ENCODE results near the gene C11orf21. TPM values are rescaled to one million over a fixed set of nuclear protein-coding genes. Genes with fewer than 3 reads are reported as not detected.

Gene C11orf21
- total RNA-seq, 1 donor from 2014 or later, result not detected

GRCh38 chr11:2277933-2278523 lies 23.7 kb downstream of the C11orf21 start:
- no peak overlapping the region for H3K9ac ChIP-seq (ENCODE audit: low read length)
- no peaks in the 10 kb centered on the region for H3K9me3 ChIP-seq (ENCODE audit: insufficient read depth, low read depth, low read length)
- H3K4me3 ChIP-seq (ENCODE audit: insufficient read depth, low read depth, low read length), result no peak overlapping the region
- no peaks in the 10 kb centered on the region for H3K79me2 ChIP-seq (ENCODE audit: insufficient read depth, low read length)
- H4K20me1 ChIP-seq (ENCODE audit: insufficient read depth, low read length), result no peaks in the 10 kb centered on the region
- TF ChIP-seq CTCF (IDR thresholded peaks at IDR 0.05; ENCODE audit: insufficient read depth, low read depth, low read length) (no peak), EZH2 (IDR thresholded peaks at IDR 0.05; ENCODE audit: insufficient read depth, low read length) (no peak)
- peaks cover 19% of the 10 kb centered on the region for H3K9me3 Mint-ChIP-seq (ENCODE audit: unreplicated experiment)
- H2AFZ ChIP-seq (ENCODE audit: low read depth, low read length), result no peak overlapping the region
- no peaks in the 10 kb centered on the region for H3K4me1 Mint-ChIP-seq (ENCODE audit: low read depth, unreplicated experiment)
- H3K36me3 ChIP-seq (ENCODE audit: insufficient read depth, low read length), result no peaks in the 10 kb centered on the region
- H3K36me3 Mint-ChIP-seq (ENCODE audit: low read depth, unreplicated experiment), result no peaks in the 10 kb centered on the region
- no peak overlapping the region for H3K27ac ChIP-seq (ENCODE audit: low read depth, low read length)
- no peaks in the 10 kb centered on the region for H3K4me1 ChIP-seq (ENCODE audit: insufficient read depth, low read length)
- no peak overlapping the region for H3K27ac Mint-ChIP-seq (ENCODE audit: unreplicated experiment)
- no peak overlapping the region for H3K4me3 Mint-ChIP-seq (ENCODE audit: unreplicated experiment)
- no peak for DNase-seq (ENCODE audit: low read depth)
- H3K4me2 ChIP-seq (ENCODE audit: low read length), result no peak overlapping the region
- peaks cover 21% of the 10 kb centered on the region for H3K27me3 ChIP-seq (ENCODE audit: insufficient read depth, low read length)
- no peak for FAIRE-seq
- peaks cover 50% of the 10 kb centered on the region for H3K27me3 Mint-ChIP-seq (ENCODE audit: low read depth, unreplicated experiment)

GRCh38 chr11:2277008-2277346 lies 24.7 kb downstream of the C11orf21 start:
- Mint-ChIP-seq H3K27me3 (ENCODE audit: low read depth, unreplicated experiment) (peaks cover 60% of the 10 kb centered on the region), H3K27ac (ENCODE audit: unreplicated experiment) (no peak overlapping the region), H3K36me3 (ENCODE audit: low read depth, unreplicated experiment) (no peaks in the 10 kb centered on the region), H3K4me1 (ENCODE audit: low read depth, unreplicated experiment) (no peaks in the 10 kb centered on the region), H3K9me3 (ENCODE audit: unreplicated experiment) (peaks cover 19% of the 10 kb centered on the region), H3K4me3 (ENCODE audit: unreplicated experiment) (no peak overlapping the region)
- no peak overlapping the region for H3K27ac ChIP-seq (ENCODE audit: low read depth, low read length)
- H3K4me3 ChIP-seq (ENCODE audit: insufficient read depth, low read depth, low read length), result no peak overlapping the region
- no peaks in the 10 kb centered on the region for H3K4me1 ChIP-seq (ENCODE audit: insufficient read depth, low read length)
- H3K79me2 ChIP-seq (ENCODE audit: insufficient read depth, low read length), result no peaks in the 10 kb centered on the region
- H3K4me2 ChIP-seq (ENCODE audit: low read length), result no peak overlapping the region
- peak overlapping the region; percentile 18 for H2AFZ ChIP-seq (ENCODE audit: low read depth, low read length)
- DNase-seq (ENCODE audit: low read depth), result no peak
- TF ChIP-seq CTCF (IDR thresholded peaks at IDR 0.05; ENCODE audit: insufficient read depth, low read depth, low read length) (no peak), EZH2 (IDR thresholded peaks at IDR 0.05; ENCODE audit: insufficient read depth, low read length) (no peak)
- no peak for FAIRE-seq
- H3K27me3 ChIP-seq (ENCODE audit: insufficient read depth, low read length), result peaks cover 29% of the 10 kb centered on the region
- H3K9me3 ChIP-seq (ENCODE audit: insufficient read depth, low read depth, low read length), result no peaks in the 10 kb centered on the region
- no peak overlapping the region for H3K9ac ChIP-seq (ENCODE audit: low read length)
- H4K20me1 ChIP-seq (ENCODE audit: insufficient read depth, low read length), result no peaks in the 10 kb centered on the region
- H3K36me3 ChIP-seq (ENCODE audit: insufficient read depth, low read length), result no peaks in the 10 kb centered on the region

GRCh38 chr11:2276280-2277007 lies 25.3 kb downstream of the C11orf21 start:
- no peak for FAIRE-seq
- Mint-ChIP-seq H3K9me3 (ENCODE audit: unreplicated experiment) (peaks cover 17% of the 10 kb centered on the region), H3K27me3 (ENCODE audit: low read depth, unreplicated experiment) (peaks cover 65% of the 10 kb centered on the region), H3K27ac (ENCODE audit: unreplicated experiment) (no peak overlapping the region), H3K36me3 (ENCODE audit: low read depth, unreplicated experiment) (no peaks in the 10 kb centered on the region), H3K4me1 (ENCODE audit: low read depth, unreplicated experiment) (no peaks in the 10 kb centered on the region), H3K4me3 (ENCODE audit: unreplicated experiment) (no peak overlapping the region)
- Histone ChIP-seq H3K36me3 (ENCODE audit: insufficient read depth, low read length) (no peaks in the 10 kb centered on the region), H3K79me2 (ENCODE audit: insufficient read depth, low read length) (no peaks in the 10 kb centered on the region), H3K9me3 (ENCODE audit: insufficient read depth, low read depth, low read length) (no peaks in the 10 kb centered on the region), H3K27ac (ENCODE audit: low read depth, low read length) (no peak overlapping the region), H3K4me2 (ENCODE audit: low read length) (no peak overlapping the region), H3K9ac (ENCODE audit: low read length) (no peak overlapping the region), H4K20me1 (ENCODE audit: insufficient read depth, low read length) (no peaks in the 10 kb centered on the region), H2AFZ (ENCODE audit: low read depth, low read length) (no peak overlapping the region), H3K27me3 (ENCODE audit: insufficient read depth, low read length) (peaks cover 34% of the 10 kb centered on the region), H3K4me1 (ENCODE audit: insufficient read depth, low read length) (no peaks in the 10 kb centered on the region), H3K4me3 (ENCODE audit: insufficient read depth, low read depth, low read length) (no peak overlapping the region)
- DNase-seq (ENCODE audit: low read depth), result no peak
- TF ChIP-seq CTCF (IDR thresholded peaks at IDR 0.05; ENCODE audit: insufficient read depth, low read depth, low read length), result no peak
- TF ChIP-seq EZH2 (IDR thresholded peaks at IDR 0.05; ENCODE audit: insufficient read depth, low read length), result no peak

Data from astrocyte (in vitro differentiated cells and primary cell).